ENCODE results near the gene UHRF1. TPM values are rescaled to one million over a fixed set of nuclear protein-coding genes. Genes with fewer than 3 reads are reported as not detected.

Gene UHRF1
- total RNA-seq, 3 donors from 2014 or later: 3.2 to 13.4 (median 4.2) TPM

DNA sequence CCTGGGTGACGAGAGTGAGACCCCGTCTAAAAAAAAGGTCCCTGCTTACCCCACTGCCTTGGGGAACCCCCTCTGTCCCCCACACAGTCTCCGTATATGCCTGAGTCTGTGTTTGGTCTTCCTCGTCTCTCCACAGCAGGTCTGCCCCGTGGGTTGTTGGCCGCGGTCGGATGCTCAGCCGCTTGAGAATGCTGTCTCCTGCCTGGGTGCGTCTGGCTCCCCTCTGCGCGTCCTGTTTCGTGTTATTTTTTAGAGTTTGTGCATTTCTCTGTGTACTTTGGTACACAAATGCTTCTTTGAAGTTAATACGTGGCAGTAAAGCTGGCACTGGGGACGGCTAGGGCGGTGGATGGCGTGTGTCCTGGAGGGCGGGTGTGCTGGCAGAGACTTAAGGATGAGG lies 94.5 kb downstream of the UHRF1 start:
- ATAC-seq (no peak), DNase-seq (no peak)
- Histone ChIP-seq H3K4me3 (no peak overlapping the region), H3K36me3 (ENCODE audit: low read depth) (no peaks in the 10 kb centered on the region), H3K9me3 (no peaks in the 10 kb centered on the region), H3K4me1 (ENCODE audit: low read depth) (no peaks in the 10 kb centered on the region)
- intact Hi-C loops (cut with DNase I, micrococcal nuclease): no loop called here
- TF ChIP-seq, protein P1, sequence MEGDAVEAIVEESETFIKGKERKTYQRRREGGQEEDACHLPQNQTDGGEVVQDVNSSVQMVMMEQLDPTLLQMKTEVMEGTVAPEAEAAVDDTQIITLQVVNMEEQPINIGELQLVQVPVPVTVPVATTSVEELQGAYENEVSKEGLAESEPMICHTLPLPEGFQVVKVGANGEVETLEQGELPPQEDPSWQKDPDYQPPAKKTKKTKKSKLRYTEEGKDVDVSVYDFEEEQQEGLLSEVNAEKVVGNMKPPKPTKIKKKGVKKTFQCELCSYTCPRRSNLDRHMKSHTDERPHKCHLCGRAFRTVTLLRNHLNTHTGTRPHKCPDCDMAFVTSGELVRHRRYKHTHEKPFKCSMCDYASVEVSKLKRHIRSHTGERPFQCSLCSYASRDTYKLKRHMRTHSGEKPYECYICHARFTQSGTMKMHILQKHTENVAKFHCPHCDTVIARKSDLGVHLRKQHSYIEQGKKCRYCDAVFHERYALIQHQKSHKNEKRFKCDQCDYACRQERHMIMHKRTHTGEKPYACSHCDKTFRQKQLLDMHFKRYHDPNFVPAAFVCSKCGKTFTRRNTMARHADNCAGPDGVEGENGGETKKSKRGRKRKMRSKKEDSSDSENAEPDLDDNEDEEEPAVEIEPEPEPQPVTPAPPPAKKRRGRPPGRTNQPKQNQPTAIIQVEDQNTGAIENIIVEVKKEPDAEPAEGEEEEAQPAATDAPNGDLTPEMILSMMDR (IDR thresholded peaks at IDR 0.05): no peak

GRCh38 chr19:5005096-5005495 lies 95.8 kb downstream of the UHRF1 start:
- intact Hi-C loops (cut with DNase I, micrococcal nuclease): no loop called here
- TF ChIP-seq, protein P1 (IDR thresholded peaks at IDR 0.05): no peak
- no peaks in the 10 kb centered on the region for H3K36me3 ChIP-seq (ENCODE audit: low read depth)

GRCh38 chr19:5006201-5006600 lies 96.9 kb downstream of the UHRF1 start:
- ATAC-seq (no peak), DNase-seq (no peak)
- Histone ChIP-seq H3K36me3 (ENCODE audit: low read depth) (no peaks in the 10 kb centered on the region), H3K4me1 (ENCODE audit: low read depth) (no peaks in the 10 kb centered on the region), H3K4me3 (no peak overlapping the region), H3K9me3 (no peaks in the 10 kb centered on the region)
- intact Hi-C loops (cut with DNase I, micrococcal nuclease): no loop called here
- TF ChIP-seq, protein P1 (IDR thresholded peaks at IDR 0.05): no peak

More at GRCh38 chr19:5005096-5005495, 95.8 kb downstream of the UHRF1 start:
- ATAC-seq: no peak
- no peak for DNase-seq
- Histone ChIP-seq H3K4me3 (no peak overlapping the region), H3K4me1 (ENCODE audit: low read depth) (no peaks in the 10 kb centered on the region), H3K9me3 (no peaks in the 10 kb centered on the region)

DNA sequence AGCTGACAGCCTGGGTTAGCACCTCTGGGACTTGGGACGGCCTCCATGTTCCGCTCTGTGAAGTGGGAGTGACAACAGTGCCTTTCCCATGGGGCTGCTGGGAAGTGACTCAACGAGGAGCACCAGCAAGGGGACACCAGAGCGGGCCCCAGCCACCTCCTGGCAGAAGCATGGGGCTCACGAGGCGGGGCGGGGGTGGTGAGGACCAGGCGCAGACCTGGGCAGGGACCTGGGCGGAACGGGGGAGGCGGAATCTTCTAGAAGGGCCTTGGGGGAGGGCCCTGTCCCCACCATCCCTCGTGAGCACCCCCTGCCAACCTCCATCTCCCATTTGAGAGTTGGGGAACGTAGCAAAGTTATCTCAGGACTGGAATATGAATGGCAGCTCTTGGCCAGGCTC lies 97.5 kb downstream of the UHRF1 start:
- TF ChIP-seq, protein P1 (IDR thresholded peaks at IDR 0.05): no peak
- no peaks in the 10 kb centered on the region for H3K9me3 ChIP-seq
- H3K4me1 ChIP-seq (ENCODE audit: low read depth): no peaks in the 10 kb centered on the region
- no peaks in the 10 kb centered on the region for H3K36me3 ChIP-seq (ENCODE audit: low read depth)
- intact Hi-C loops (cut with DNase I, micrococcal nuclease): no loop called here
- no peak overlapping the region for H3K4me3 ChIP-seq
- no peak for ATAC-seq
- DNase-seq: no peak

Small RNAs within 50 kb of the gene (microRNA-seq; reads per million reads assigned to microRNA genes)
- gene MIR4747: not detected

Other genes starting within 250 kb of the UHRF1 start
- gene MYDGF, start 239.2 kb upstream of the UHRF1 start, total RNA-seq: 10 to 100 TPM; 50.2 to 85.9 (median 54.8) TPM
- 10 to 100 TPM; 67.8 to 89.3 (median 74.0) TPM for gene DPP9, start 185.7 kb upstream of the UHRF1 start, total RNA-seq
- gene FEM1A, start 117.8 kb upstream of the UHRF1 start, total RNA-seq: 10 to 100 TPM; 10.5 to 15.2 (median 11.4) TPM
- 10 to 100 TPM; 24.1 to 37.4 (median 26.4) TPM for gene TICAM1, start 77.8 kb upstream of the UHRF1 start, total RNA-seq
- gene PLIN3, start 41.8 kb upstream of the UHRF1 start, total RNA-seq: 100 to 1,000 TPM in 2 of 3 donors, 10 to 100 TPM in 1; 77.3 to 125 (median 108) TPM
- under 1 TPM in 2 of 3 donors, not detected in 1; 0.22 to 0.70 TPM for gene ARRDC5, start 6.6 kb upstream of the UHRF1 start, total RNA-seq
- 10 to 100 TPM; 42.7 to 53.8 (median 50.0) TPM for gene KDM4B, start 59.6 kb downstream of the UHRF1 start, total RNA-seq